Measurements from ENCODE around the gene DHRS3. TPM values are rescaled to one million over a fixed set of nuclear protein-coding genes. Genes with fewer than 3 reads are reported as not detected.

Gene DHRS3
- total and polyA plus RNA-seq, 2 experiments from 2014 or later = 12.5 to 15.3 TPM

DNA sequence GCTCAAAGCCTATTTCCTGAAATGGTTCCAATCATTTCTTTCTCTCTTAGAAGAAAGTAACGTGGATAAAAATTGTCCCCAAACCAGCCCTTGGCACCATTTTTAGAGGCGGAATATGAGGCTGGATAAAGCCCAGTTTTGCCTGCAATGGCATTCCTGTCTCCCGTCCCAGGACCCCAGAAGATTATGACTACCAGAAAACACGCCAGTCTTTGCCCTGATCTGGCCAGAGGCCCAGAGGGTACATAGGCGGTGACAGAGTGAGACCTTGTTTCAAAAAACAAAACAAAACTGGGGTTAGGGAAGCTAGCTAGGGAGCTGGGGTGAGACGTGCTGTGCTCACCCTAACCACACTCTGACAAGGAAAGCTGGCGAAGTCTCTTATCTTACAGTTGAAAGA, 25.8 kb upstream of the DHRS3 start, which contains the start of gene AADACL4:
AADACL4 (plus strand) TSS at position 301 of the 400 bp plus-strand sequence. CDS start 462 bp downstream, outside the sequence.
- Histone ChIP-seq H3K9me3 (ENCODE audit: low read depth) (peaks cover 5% of the 10 kb centered on the region), H3K4me3 (no peak within 1 kb of the TSS), H3K36me3 (no peaks in the 10 kb centered on the region), H3K27me3 (peaks cover 5% of the 10 kb centered on the region), H3K4me1 (ENCODE audit: low read depth) (no peaks in the 10 kb centered on the region), H3K27ac (no peak within 1 kb of the TSS)
- no peak for DNase-seq (ENCODE audit: low read depth in 1 of 2, low spot score in 1 of 2)
- TF ChIP-seq, protein P1, sequence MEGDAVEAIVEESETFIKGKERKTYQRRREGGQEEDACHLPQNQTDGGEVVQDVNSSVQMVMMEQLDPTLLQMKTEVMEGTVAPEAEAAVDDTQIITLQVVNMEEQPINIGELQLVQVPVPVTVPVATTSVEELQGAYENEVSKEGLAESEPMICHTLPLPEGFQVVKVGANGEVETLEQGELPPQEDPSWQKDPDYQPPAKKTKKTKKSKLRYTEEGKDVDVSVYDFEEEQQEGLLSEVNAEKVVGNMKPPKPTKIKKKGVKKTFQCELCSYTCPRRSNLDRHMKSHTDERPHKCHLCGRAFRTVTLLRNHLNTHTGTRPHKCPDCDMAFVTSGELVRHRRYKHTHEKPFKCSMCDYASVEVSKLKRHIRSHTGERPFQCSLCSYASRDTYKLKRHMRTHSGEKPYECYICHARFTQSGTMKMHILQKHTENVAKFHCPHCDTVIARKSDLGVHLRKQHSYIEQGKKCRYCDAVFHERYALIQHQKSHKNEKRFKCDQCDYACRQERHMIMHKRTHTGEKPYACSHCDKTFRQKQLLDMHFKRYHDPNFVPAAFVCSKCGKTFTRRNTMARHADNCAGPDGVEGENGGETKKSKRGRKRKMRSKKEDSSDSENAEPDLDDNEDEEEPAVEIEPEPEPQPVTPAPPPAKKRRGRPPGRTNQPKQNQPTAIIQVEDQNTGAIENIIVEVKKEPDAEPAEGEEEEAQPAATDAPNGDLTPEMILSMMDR (IDR thresholded peaks at IDR 0.05; ENCODE audit: low read depth, low read length) = no peak

DNA sequence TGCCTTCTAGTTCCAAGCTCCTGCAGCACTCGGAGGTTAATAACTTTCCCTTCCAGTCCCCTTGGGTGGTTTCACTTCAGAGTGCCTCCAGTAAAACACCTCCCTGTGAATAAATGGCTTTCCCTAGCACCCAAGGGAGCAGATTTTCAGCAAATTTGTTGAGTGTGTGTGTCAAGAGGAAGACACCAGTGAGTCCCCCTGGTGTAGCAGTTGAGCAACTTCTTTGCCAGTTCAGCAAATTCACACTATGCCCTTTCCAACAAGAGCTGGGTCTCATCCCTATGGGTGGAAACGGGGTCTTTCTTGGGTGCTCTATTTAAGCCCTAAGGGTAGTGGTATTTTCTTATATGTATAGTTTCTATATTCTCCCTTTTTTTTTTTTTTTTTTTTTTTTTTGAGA, 25.1 kb upstream of the DHRS3 start:
- no peak for DNase-seq (ENCODE audit: low read depth in 1 of 2, low spot score in 1 of 2)
- peaks cover 5% of the 10 kb centered on the region for H3K9me3 ChIP-seq (ENCODE audit: low read depth)
- TF ChIP-seq, protein P1 (IDR thresholded peaks at IDR 0.05; ENCODE audit: low read depth, low read length) = no peak
- no peak overlapping the region for H3K4me3 ChIP-seq
- peaks cover 5% of the 10 kb centered on the region for H3K27me3 ChIP-seq
- no peak overlapping the region for H3K27ac ChIP-seq
- H3K4me1 ChIP-seq (ENCODE audit: low read depth) = no peaks in the 10 kb centered on the region
- no peaks in the 10 kb centered on the region for H3K36me3 ChIP-seq

- TF ChIP-seq, protein P1 (IDR thresholded peaks at IDR 0.05; ENCODE audit: low read depth, low read length) = no peak
- no peaks in the 10 kb centered on the region for H3K4me1 ChIP-seq (ENCODE audit: low read depth)
- H3K27me3 ChIP-seq = peaks cover 5% of the 10 kb centered on the region
Observed at GRCh38 chr1:12640958-12641272, 22.9 kb upstream of the DHRS3 start.

GRCh38 chr1:12640237-12640957, 22.4 kb upstream of the DHRS3 start:
- no peak for DNase-seq (ENCODE audit: low read depth in 1 of 2, low spot score in 1 of 2)
- H3K36me3 ChIP-seq = no peaks in the 10 kb centered on the region
- H3K4me1 ChIP-seq (ENCODE audit: low read depth) = no peaks in the 10 kb centered on the region
- H3K9me3 ChIP-seq (ENCODE audit: low read depth) = peaks cover 5% of the 10 kb centered on the region
- no peak overlapping the region for H3K4me3 ChIP-seq
- no peaks in the 10 kb centered on the region for H3K27me3 ChIP-seq
- no peak overlapping the region for H3K27ac ChIP-seq
- TF ChIP-seq, protein P1 (IDR thresholded peaks at IDR 0.05; ENCODE audit: low read depth, low read length) = no peak

More at GRCh38 chr1:12640958-12641272, 22.9 kb upstream of the DHRS3 start:
- no peak overlapping the region for H3K27ac ChIP-seq
- no peaks in the 10 kb centered on the region for H3K36me3 ChIP-seq
- DNase-seq (ENCODE audit: low read depth in 1 of 2, low spot score in 1 of 2) = no peak
- no peak overlapping the region for H3K4me3 ChIP-seq
- peaks cover 5% of the 10 kb centered on the region for H3K9me3 ChIP-seq (ENCODE audit: low read depth)

DNA sequence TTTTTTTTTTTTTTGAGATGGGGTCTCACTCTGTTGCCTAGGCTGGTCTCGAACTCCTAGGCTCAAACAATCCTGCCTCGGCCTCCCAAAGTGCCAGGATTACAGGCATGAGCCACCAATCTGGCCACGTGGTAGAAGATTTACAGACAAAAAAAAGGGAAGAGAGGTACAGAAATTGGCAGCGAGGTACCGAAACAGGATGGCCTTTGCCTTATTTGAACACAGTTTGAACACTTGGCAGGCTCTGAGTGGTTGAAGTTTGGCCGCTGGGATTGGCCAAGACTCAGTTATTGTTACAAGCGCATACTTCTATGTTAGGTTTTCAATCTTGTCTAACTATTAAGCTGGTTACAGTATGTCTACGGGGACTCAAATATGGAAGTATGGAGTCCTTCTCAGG, 19.7 kb upstream of the DHRS3 start:
- DNase-seq (ENCODE audit: low read depth in 1 of 2, low spot score in 1 of 2) = no peak
- Histone ChIP-seq H3K27me3 (no peaks in the 10 kb centered on the region), H3K27ac (no peak overlapping the region), H3K4me1 (ENCODE audit: low read depth) (no peaks in the 10 kb centered on the region), H3K36me3 (no peaks in the 10 kb centered on the region), H3K9me3 (ENCODE audit: low read depth) (peaks cover 5% of the 10 kb centered on the region), H3K4me3 (no peak overlapping the region)
- TF ChIP-seq, protein P1 (IDR thresholded peaks at IDR 0.05; ENCODE audit: low read depth, low read length) = no peak
